Mesenchymal stem cell (in vitro differentiated cells and primary cell): ENCODE data around the gene CD79B.

Experiments used
- DNase-seq: peaks from one replicate; pipeline ENCODE4 v3.0.0-alpha.2; 2013
- H2AFZ ChIP-seq: one replicate; pipeline ENCODE4 v1.6.1; 2013; ENCODE audit warnings: low read depth, mild to moderate bottlenecking, control low read depth, inconsistent platforms, low read length, moderate library complexity
- H2AK5ac ChIP-seq: 2 replicates; pipeline ENCODE4 v1.6.1; 2013; ENCODE audit warnings: low read length, moderate library complexity, mild to moderate bottlenecking, inconsistent platforms; ENCODE audit not compliant: severe bottlenecking
- H2BK120ac ChIP-seq: one replicate; pipeline ENCODE4 v1.6.1; 2013; ENCODE audit warnings: low read depth, mild to moderate bottlenecking, inconsistent platforms, low read length, moderate library complexity
- H2BK12ac ChIP-seq, 2 experiments: one replicate each; pipeline ENCODE4 v1.6.1; 2013; ENCODE audit warnings: inconsistent platforms in 2 of 2, low read length in 2 of 2, mild to moderate bottlenecking in 2 of 2, moderate library complexity in 2 of 2, control low read depth in 1 of 2
- H2BK15ac ChIP-seq: one replicate; pipeline ENCODE4 v1.6.1; 2013; ENCODE audit warnings: mild to moderate bottlenecking, low read depth, inconsistent platforms; ENCODE audit not compliant: poor library complexity, severe bottlenecking
- H2BK5ac ChIP-seq: 2 replicates; pipeline ENCODE4 v1.6.1; 2013; ENCODE audit warnings: low read depth, mild to moderate bottlenecking, low read length, control low read depth, inconsistent platforms; ENCODE audit not compliant: poor library complexity, severe bottlenecking
- H3K14ac ChIP-seq, 2 experiments: one replicate each; pipeline ENCODE4 v1.6.1; 2013; ENCODE audit warnings: inconsistent platforms in 2 of 2, low read length in 2 of 2, control low read depth in 1 of 2, mild to moderate bottlenecking in 1 of 2, moderate library complexity in 1 of 2
- H3K18ac ChIP-seq, 2 experiments: one replicate each; pipeline ENCODE4 v1.6.1; 2013; ENCODE audit warnings: inconsistent platforms in 2 of 2, low read length in 2 of 2, control low read depth in 1 of 2, low read depth in 1 of 2, mild to moderate bottlenecking in 1 of 2
- H3K23ac ChIP-seq, 2 experiments: one replicate each; pipeline ENCODE4 v1.6.1; 2013; ENCODE audit warnings: inconsistent platforms in 2 of 2, low read length in 2 of 2, mild to moderate bottlenecking in 2 of 2, moderate library complexity in 2 of 2, control low read depth in 1 of 2
- H3K27ac ChIP-seq: 2 replicates; pipeline ENCODE4 v1.5.1; 2013; ENCODE audit warnings: mild to moderate bottlenecking, moderate library complexity, low read length, control low read depth, inconsistent platforms; ENCODE audit not compliant: poor library complexity, severe bottlenecking
- H3K27me3 ChIP-seq, 2 experiments: 2 replicates each; pipeline versions ENCODE4 v1.6.1 to v1.7.0; 2013; ENCODE audit warnings: low read length in 2 of 2, mild to moderate bottlenecking in 2 of 2, moderate library complexity in 2 of 2, control low read depth in 1 of 2, inconsistent platforms in 1 of 2; ENCODE audit not compliant: control insufficient read depth in 1 of 2, insufficient read depth in 1 of 2
- H3K36me3 ChIP-seq, 2 experiments: 2 replicates each; pipeline versions ENCODE4 v1.6.1 to v1.7.0; 2013; ENCODE audit warnings: low read length in 2 of 2, control low read depth in 1 of 2, inconsistent platforms in 1 of 2, low read depth in 1 of 2, mild to moderate bottlenecking in 1 of 2; ENCODE audit not compliant: insufficient read depth in 2 of 2, control insufficient read depth in 1 of 2
- H3K4ac ChIP-seq, 2 experiments: one replicate each; pipeline ENCODE4 v1.6.1; 2013; ENCODE audit warnings: inconsistent platforms in 2 of 2, low read length in 2 of 2, mild to moderate bottlenecking in 2 of 2, moderate library complexity in 2 of 2, control low read depth in 1 of 2, low read depth in 1 of 2
- H3K4me1 ChIP-seq: 2 replicates; pipeline ENCODE4 v1.6.1; 2013; ENCODE audit warnings: low read depth, low read length, control low read depth; ENCODE audit not compliant: control insufficient read depth, insufficient read depth
- H3K4me2 ChIP-seq: 2 replicates; pipeline ENCODE4 v1.6.1; 2013; ENCODE audit warnings: low read length, mild to moderate bottlenecking, inconsistent platforms; ENCODE audit not compliant: poor library complexity, severe bottlenecking
- H3K4me3 ChIP-seq, 2 experiments: 2 replicates each; pipeline versions ENCODE4 v1.5.1 to v1.7.0; 2013; ENCODE audit warnings: low read length in 2 of 2, mild to moderate bottlenecking in 2 of 2, control low read depth in 1 of 2, low read depth in 1 of 2; ENCODE audit not compliant: insufficient read depth in 1 of 2
- H3K79me1 ChIP-seq: replicated peaks from 2 replicates; pipeline ENCODE4 v1.6.1; 2013; ENCODE audit warnings: mild to moderate bottlenecking, control low read depth, low read length, inconsistent platforms; ENCODE audit not compliant: poor library complexity, severe bottlenecking
- H3K9ac ChIP-seq: 2 replicates; pipeline ENCODE4 v1.7.0; 2013; ENCODE audit warnings: mild to moderate bottlenecking, low read length, moderate library complexity
- H3K9me3 ChIP-seq: 2 replicates; pipeline ENCODE4 v1.7.0; 2013; ENCODE audit warnings: mild to moderate bottlenecking, low read length; ENCODE audit not compliant: control insufficient read depth
- H4K8ac ChIP-seq: one replicate; pipeline ENCODE4 v1.6.1; 2013; ENCODE audit warnings: inconsistent platforms, mild to moderate bottlenecking, low read length, moderate library complexity
- H4K91ac ChIP-seq: one replicate; pipeline ENCODE4 v1.6.1; 2013; ENCODE audit warnings: mild to moderate bottlenecking, low read length, inconsistent platforms
- WGBS: methylation state at CpG from one replicate; pipeline ENCODE4 v1.1.7; 2013; ENCODE audit warnings: mixed read lengths; 5-methylcytosine and 5-hydroxymethylcytosine counted together

The CD79B gene

GRCh38 chr17:63956296-63956920 lies 24.3 kb upstream of the CD79B start:
- Histone ChIP-seq H2AK5ac (no peak overlapping the region), H3K4ac (no peak overlapping the region), H2AFZ (no peak overlapping the region), H3K18ac (no peak overlapping the region), H3K23ac (no peak overlapping the region), H3K27me3 (peaks cover 20 to 48% of the 10 kb centered on the region in 2 experiments), H2BK12ac (no peak overlapping the region), H3K9me3 (no peaks in the 10 kb centered on the region), H3K9ac (no peak overlapping the region), H3K14ac (no peak overlapping the region), H2BK15ac (no peak overlapping the region), H3K36me3 (no peaks in the 10 kb centered on the region), H4K8ac (no peak overlapping the region), H3K4me1 (peaks cover under 1% of the 10 kb centered on the region), H3K79me1 (no peaks in the 10 kb centered on the region), H3K4me3 (no peak overlapping the region), H2BK5ac (no peak overlapping the region), H3K4me2 (no peak overlapping the region), H4K91ac (no peak overlapping the region), H3K27ac (no peak overlapping the region), H2BK120ac (no peak overlapping the region)
- peak; percentile 33 for DNase-seq
- WGBS = 91% methylated on average over 4 of the region's 5 CpGs

- H3K18ac ChIP-seq = no peak overlapping the region
- H3K4me1 ChIP-seq = no peaks in the 10 kb centered on the region
- H3K23ac ChIP-seq = no peak overlapping the region
- no peak overlapping the region for H3K4me3 ChIP-seq
- H4K8ac ChIP-seq = no peak overlapping the region
- H2BK5ac ChIP-seq = no peak overlapping the region
- no peak overlapping the region for H3K4me2 ChIP-seq
- no peak overlapping the region for H2BK120ac ChIP-seq
- H3K9ac ChIP-seq = no peak overlapping the region
- H3K4ac ChIP-seq = no peak overlapping the region
- no peak for DNase-seq
- no peak overlapping the region for H2AK5ac ChIP-seq
- H3K27me3 ChIP-seq = peaks cover 24 to 52% of the 10 kb centered on the region in 2 experiments
- no peaks in the 10 kb centered on the region for H3K79me1 ChIP-seq
- H2AFZ ChIP-seq = no peak overlapping the region
- no peak overlapping the region for H3K14ac ChIP-seq
- WGBS = 84% methylated on average over 4 of the region's 4 CpGs
- H4K91ac ChIP-seq = no peak overlapping the region
- H2BK12ac ChIP-seq = no peak overlapping the region
- no peaks in the 10 kb centered on the region for H3K36me3 ChIP-seq
- no peaks in the 10 kb centered on the region for H3K9me3 ChIP-seq
- no peak overlapping the region for H2BK15ac ChIP-seq
- no peak overlapping the region for H3K27ac ChIP-seq
Observed at GRCh38 chr17:63955791-63956190, 23.7 kb upstream of the CD79B start.

GRCh38 chr17:63955232-63955631 lies 23.1 kb upstream of the CD79B start:
- Histone ChIP-seq H2BK5ac (no peak overlapping the region), H2BK12ac (no peak overlapping the region), H3K27ac (no peak overlapping the region), H2AFZ (no peak overlapping the region), H3K36me3 (no peaks in the 10 kb centered on the region), H3K14ac (no peak overlapping the region), H3K23ac (no peak overlapping the region), H2BK120ac (no peak overlapping the region), H4K91ac (no peak overlapping the region), H3K9me3 (no peaks in the 10 kb centered on the region), H2AK5ac (no peak overlapping the region), H3K18ac (no peak overlapping the region), H3K79me1 (no peaks in the 10 kb centered on the region), H3K4me2 (no peak overlapping the region), H4K8ac (no peak overlapping the region), H3K9ac (no peak overlapping the region), H3K4ac (no peak overlapping the region), H3K4me3 (no peak overlapping the region), H3K27me3 (peaks cover 24 to 52% of the 10 kb centered on the region in 2 experiments), H3K4me1 (no peaks in the 10 kb centered on the region), H2BK15ac (no peak overlapping the region)
- no peak for DNase-seq
- 79% methylated on average over 11 of the region's 11 CpGs for WGBS

GRCh38 chr17:63954402-63955063 lies 22.4 kb upstream of the CD79B start:
- no peak for DNase-seq
- no peak overlapping the region for H3K4me2 ChIP-seq
- H3K36me3 ChIP-seq = no peaks in the 10 kb centered on the region
- no peaks in the 10 kb centered on the region for H3K9me3 ChIP-seq
- no peak overlapping the region for H3K4me3 ChIP-seq
- no peak overlapping the region for H3K18ac ChIP-seq
- no peak overlapping the region for H2AK5ac ChIP-seq
- H2BK15ac ChIP-seq = no peak overlapping the region
- no peak overlapping the region for H2BK12ac ChIP-seq
- no peak overlapping the region for H2BK120ac ChIP-seq
- H4K8ac ChIP-seq = no peak overlapping the region
- no peak overlapping the region for H3K9ac ChIP-seq
- no peak overlapping the region for H2BK5ac ChIP-seq
- WGBS = 86% methylated on average over 10 of the region's 11 CpGs
- H3K4me1 ChIP-seq = no peaks in the 10 kb centered on the region
- no peak overlapping the region for H3K27ac ChIP-seq
- no peak overlapping the region for H3K14ac ChIP-seq
- no peaks in the 10 kb centered on the region for H3K79me1 ChIP-seq
- H3K23ac ChIP-seq = no peak overlapping the region
- no peak overlapping the region for H3K4ac ChIP-seq
- H4K91ac ChIP-seq = no peak overlapping the region
- peaks cover 17 to 48% of the 10 kb centered on the region in 2 experiments for H3K27me3 ChIP-seq
- no peak overlapping the region for H2AFZ ChIP-seq
